HEK293T (cell line): ENCODE measurements around the gene SLC19A3.
"Not testable (repeated sequence)": the region's sequence is repeated elsewhere in the genome, so short reads cannot be mapped to it uniquely, and the experiment has no call there.

Source experiments
- CTCF ChIA-PET: fragments of 350-600 bp; formaldehyde crosslinking; extraction: SDS; loops from one replicate; lab custom pipeline; 2021; ENCODE audit warnings: antibody characterized with exemption, inconsistent platforms; lab: Yijun Ruan, JAX
- POLR2A ChIA-PET: fragments of 350-600 bp; formaldehyde crosslinking; extraction: SDS; loops from one replicate; lab custom pipeline; 2020; ENCODE audit warnings: antibody characterized with exemption, inconsistent platforms; lab: Yijun Ruan, JAX
- DNase-seq: peaks from one replicate; pipeline ENCODE4 v3.0.0; 2012; ENCODE audit warnings: mixed read lengths; ENCODE audit errors: extremely low spot score
- ARNT ChIP-seq: fragments of 450-650 bp; IDR thresholded peaks from 2 replicates; pipeline ENCODE4 v1.6.1; 2017; ENCODE audit warnings: mild to moderate bottlenecking
- BHLHE40 ChIP-seq: fragments of 450-650 bp; IDR thresholded peaks from 2 replicates; pipeline ENCODE4 v1.6.1; 2016; ENCODE audit warnings: mild to moderate bottlenecking, moderate library complexity, borderline replicate concordance
- CTBP1 ChIP-seq: fragments of 450-650 bp; IDR thresholded peaks from 2 replicates; pipeline ENCODE4 v1.6.1; 2016; ENCODE audit warnings: borderline replicate concordance
- ELF4 ChIP-seq: fragments of 450-650 bp; IDR thresholded peaks from 2 replicates; pipeline ENCODE4 v1.6.1; 2017; ENCODE audit warnings: antibody characterized with exemption
- FOXA1 ChIP-seq: fragments of 450-650 bp; IDR thresholded peaks from 2 replicates; pipeline ENCODE4 v1.6.1; 2016; ENCODE audit warnings: mild to moderate bottlenecking
- FOXK2 ChIP-seq: fragments of 450-650 bp; IDR thresholded peaks from 2 replicates; pipeline ENCODE4 v1.6.1; 2016; ENCODE audit warnings: mild to moderate bottlenecking
- FOXM1 ChIP-seq: fragments of 450-650 bp; IDR thresholded peaks from 2 replicates; pipeline ENCODE4 v1.6.1; 2017; ENCODE audit warnings: mild to moderate bottlenecking, borderline replicate concordance
- HDGF ChIP-seq: fragments of 450-650 bp; IDR thresholded peaks from 2 replicates; pipeline ENCODE4 v1.6.1; 2017; ENCODE audit warnings: antibody characterized with exemption, borderline replicate concordance
- L3MBTL2 ChIP-seq: fragments of 450-650 bp; conservative IDR thresholded peaks from 2 replicates; pipeline ENCODE4 v1.6.1; 2016; ENCODE audit warnings: mild to moderate bottlenecking
- LEF1 ChIP-seq: fragments of 450-650 bp; IDR thresholded peaks from 2 replicates; pipeline ENCODE4 v1.6.1; 2017; ENCODE audit warnings: mild to moderate bottlenecking, borderline replicate concordance
- NFRKB ChIP-seq: fragments of 450-650 bp; IDR thresholded peaks from 2 replicates; pipeline ENCODE4 v1.6.1; 2016; ENCODE audit warnings: mild to moderate bottlenecking, moderate library complexity
- SP1 ChIP-seq: fragments of 450-650 bp; IDR thresholded peaks from 2 replicates; pipeline ENCODE4 v1.6.1; 2017
- SUZ12 ChIP-seq: fragments of 450-650 bp; IDR thresholded peaks from 2 replicates; pipeline ENCODE4 v1.6.1; 2016; ENCODE audit warnings: mild to moderate bottlenecking
- TARDBP ChIP-seq: fragments of 450-650 bp; IDR thresholded peaks from 2 replicates; pipeline ENCODE4 v1.6.1; 2016
- ZNF384 ChIP-seq: fragments of 450-650 bp; IDR thresholded peaks from 2 replicates; pipeline ENCODE4 v1.6.1; 2016
- TF ChIP-seq, protein P1 (sequence below): fragments of 450-650 bp; IDR thresholded peaks from 2 replicates; pipeline ENCODE4 v1.6.1; 2016

SLC19A3 gene

DNA sequence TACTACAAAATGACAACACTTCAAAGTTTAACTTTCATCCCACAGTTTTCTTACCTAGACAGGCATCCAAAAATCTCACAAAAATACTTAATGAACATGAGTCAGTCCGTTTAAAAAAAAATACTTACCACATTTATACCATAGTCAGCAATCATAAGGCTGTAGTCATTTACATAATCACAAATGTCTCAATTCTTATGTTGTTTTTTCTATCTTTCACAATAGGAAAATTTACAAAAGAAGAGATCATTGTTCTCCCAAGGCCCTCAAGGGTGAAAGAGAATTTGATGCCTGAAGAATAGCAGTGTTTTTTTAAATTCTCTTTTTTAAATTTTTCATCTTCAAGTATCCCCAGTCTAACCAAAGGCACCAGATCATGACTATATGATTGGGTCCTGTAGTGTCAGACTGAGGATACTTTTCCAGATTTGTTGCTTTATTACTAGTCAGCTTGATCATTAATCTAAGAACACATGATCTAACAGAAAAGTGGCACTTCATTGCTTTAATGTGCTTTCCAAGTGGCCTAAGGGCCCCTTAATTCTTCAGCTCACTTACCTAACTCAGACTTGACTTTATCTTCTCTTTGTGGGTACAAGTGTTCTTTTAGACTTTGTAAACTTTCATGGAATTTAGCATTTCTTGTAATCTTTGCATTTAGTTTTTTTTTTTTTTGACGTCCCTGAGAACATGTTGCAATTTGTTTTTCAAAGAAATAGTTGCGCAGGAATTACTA is 46.5 kb downstream of the SLC19A3 start:
- TF ChIP-seq, protein P1, sequence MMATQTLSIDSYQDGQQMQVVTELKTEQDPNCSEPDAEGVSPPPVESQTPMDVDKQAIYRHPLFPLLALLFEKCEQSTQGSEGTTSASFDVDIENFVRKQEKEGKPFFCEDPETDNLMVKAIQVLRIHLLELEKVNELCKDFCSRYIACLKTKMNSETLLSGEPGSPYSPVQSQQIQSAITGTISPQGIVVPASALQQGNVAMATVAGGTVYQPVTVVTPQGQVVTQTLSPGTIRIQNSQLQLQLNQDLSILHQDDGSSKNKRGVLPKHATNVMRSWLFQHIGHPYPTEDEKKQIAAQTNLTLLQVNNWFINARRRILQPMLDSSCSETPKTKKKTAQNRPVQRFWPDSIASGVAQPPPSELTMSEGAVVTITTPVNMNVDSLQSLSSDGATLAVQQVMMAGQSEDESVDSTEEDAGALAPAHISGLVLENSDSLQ, result no peak
- TF ChIP-seq ZNF384 (no peak), ELF4 (no peak), TARDBP (no peak), SP1 (no peak), HDGF (no peak), L3MBTL2 (no peak), BHLHE40 (no peak), FOXA1 (no peak), CTBP1 (no peak), NFRKB (no peak), FOXK2 (no peak), LEF1 (no peak), ARNT (no peak), FOXM1 (no peak), SUZ12 (no peak)
- CTCF ChIA-PET, result interaction anchor here (1.4 kb wide), 1 partner anchor 13 kb away, joined by 6 read pairs; no protein-coding TSS in a partner anchor
- DNase-seq, result no peak
- POLR2A ChIA-PET, result no interaction called here

DNA sequence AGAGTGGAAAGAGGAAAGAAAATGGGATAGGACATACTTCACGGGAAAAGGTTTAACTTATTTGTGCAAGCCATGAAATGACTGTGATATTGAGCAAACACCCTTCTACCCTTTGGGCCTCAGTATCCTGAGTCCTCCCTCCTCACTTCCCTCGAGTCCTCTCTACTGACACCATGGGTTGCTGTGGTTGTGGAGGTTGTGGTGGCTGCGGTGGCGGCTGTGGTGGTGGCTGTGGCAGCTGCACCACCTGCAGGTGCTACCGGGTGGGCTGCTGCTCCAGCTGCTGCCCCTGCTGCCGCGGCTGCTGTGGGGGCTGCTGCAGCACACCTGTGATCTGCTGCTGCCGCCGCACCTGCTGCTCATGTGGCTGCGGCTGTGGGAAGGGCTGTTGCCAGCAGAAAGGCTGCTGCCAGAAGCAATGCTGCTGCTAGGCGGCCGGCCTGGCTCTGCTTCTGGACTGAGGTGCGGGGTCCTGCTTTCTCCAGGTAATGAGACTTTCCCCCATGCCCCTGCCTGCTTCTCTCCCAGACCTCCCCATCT is 51.1 kb downstream of the SLC19A3 start, which contains the start of gene SCYGR5:
Gene SCYGR5, plus strand, starts transcription at position 174 of the 540 bp plus-strand sequence. Its CDS starts 0 bp downstream, at position 174.
- POLR2A ChIA-PET, DNase-seq: not testable (repeated sequence)
- CTCF ChIA-PET, result interaction anchor here (1.3 kb wide), 1 partner anchor 8 kb away, joined by 4 read pairs; no protein-coding TSS in a partner anchor

DNA sequence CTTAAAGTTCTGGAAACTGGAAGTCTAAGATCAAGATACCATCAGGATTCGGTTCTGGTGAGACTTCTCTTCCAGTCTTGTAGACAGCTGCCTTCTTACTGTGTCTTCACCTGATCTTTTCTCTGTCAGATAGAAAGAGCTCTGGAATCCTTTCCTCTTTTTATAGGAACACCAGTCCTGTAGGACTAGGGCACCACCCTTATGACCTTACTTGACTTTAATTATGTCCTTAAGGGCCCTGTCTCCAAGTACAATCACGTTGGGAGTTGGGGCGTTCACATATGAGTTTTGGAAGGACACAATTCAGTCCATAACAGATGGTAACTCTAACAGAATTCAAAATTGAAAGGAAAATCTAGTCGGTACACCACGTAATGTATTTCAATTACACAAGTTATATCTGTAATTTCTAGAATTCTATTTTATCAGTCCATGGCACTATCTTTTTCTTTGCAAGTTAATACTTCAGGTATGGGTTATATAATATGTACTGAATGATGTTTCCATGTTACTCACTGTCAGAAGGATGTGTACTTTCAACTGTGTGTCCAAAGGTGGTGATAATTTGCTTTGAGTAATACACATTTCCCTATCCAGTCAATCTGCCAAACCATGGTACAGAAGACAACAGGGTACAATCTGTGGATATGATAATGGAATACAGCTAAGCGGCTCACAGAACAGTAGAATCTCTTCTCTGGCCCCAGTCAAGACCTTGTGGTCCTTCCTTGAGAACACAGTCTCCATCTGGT is 52.5 kb downstream of the SLC19A3 start:
- DNase-seq, result no peak
- CTCF ChIA-PET, result interaction anchor here (0.7 kb wide), 1 partner anchor 260 kb away, joined by 3 read pairs; no protein-coding TSS in a partner anchor
- POLR2A ChIA-PET, result no interaction called here
- TF ChIP-seq FOXK2, result no peak
- no peak for TF ChIP-seq FOXA1
- TF ChIP-seq LEF1, result no peak
- no peak for TF ChIP-seq SP1
- no peak for TF ChIP-seq NFRKB
- TF ChIP-seq, protein P1, result no peak
- TF ChIP-seq BHLHE40, result no peak
- TF ChIP-seq TARDBP, result no peak
- no peak for TF ChIP-seq SUZ12
- TF ChIP-seq L3MBTL2, result no peak
- TF ChIP-seq FOXM1, result no peak
- TF ChIP-seq CTBP1, result no peak
- TF ChIP-seq ELF4, result no peak

DNA sequence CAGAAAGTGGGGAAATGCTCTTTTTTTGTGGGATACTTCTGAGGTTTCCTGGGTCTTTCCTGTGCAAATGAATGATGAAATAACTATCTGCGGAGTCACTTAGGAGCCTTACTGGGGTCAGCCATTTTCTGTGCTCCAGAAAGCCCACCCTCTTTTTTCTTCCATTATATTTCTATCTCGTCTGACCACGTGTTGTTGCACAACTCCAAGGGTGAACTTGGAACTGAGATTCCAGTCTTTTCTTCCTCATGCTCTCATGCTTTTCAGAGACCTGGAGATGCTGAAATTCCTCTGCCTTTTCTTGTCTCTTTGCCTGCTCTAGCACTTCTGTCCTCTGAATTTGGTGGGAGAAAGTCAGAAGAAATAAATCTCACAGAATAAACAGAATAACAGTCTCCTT is 56.0 kb downstream of the SLC19A3 start:
- TF ChIP-seq BHLHE40 (no peak), LEF1 (no peak), FOXM1 (no peak), SUZ12 (no peak), NFRKB (no peak), FOXA1 (no peak), SP1 (no peak), ZNF384 (no peak), CTBP1 (no peak), ELF4 (no peak), TARDBP (no peak), FOXK2 (no peak), L3MBTL2 (no peak), HDGF (no peak), ARNT (no peak)
- TF ChIP-seq, protein P1, result no peak
- no peak for DNase-seq
- POLR2A ChIA-PET, result no interaction called here
- CTCF ChIA-PET, result no interaction called here

DNA sequence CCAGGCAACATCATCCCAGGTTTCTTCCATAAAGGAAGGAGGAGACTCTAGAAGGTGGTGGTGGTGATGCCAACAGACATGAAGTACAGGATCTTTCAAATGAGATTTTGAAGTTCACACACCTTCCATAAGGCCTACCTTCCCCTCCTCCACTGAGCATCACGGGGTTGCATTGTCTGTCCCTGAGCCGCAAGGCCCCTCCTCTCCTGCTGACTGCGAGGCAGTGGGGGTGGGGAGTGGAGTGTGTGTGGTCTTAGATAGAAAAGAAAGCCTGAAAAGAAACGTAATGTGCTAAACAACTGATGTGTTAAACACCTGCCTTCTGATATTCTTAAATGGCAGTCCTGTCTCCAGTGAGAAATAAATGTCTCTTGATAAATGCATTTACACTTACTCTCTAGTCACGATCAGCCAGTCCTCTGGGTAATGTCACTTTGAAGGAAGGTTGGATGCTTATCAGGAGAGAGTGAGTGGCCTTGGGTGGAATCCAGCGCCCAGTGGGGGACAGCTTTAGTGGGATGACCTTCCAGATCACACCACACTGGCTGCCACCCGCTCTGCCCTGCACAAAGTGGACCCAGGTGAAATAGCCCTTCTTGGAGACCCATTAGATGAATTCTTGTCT is 56.7 kb downstream of the SLC19A3 start:
- POLR2A ChIA-PET, result no interaction called here
- CTCF ChIA-PET, result no interaction called here
- TF ChIP-seq TARDBP (no peak), NFRKB (no peak), HDGF (no peak), FOXK2 (no peak), SUZ12 (no peak), LEF1 (no peak), BHLHE40 (no peak), ZNF384 (no peak), L3MBTL2 (no peak), ARNT (no peak), SP1 (no peak)
- TF ChIP-seq, protein P1, result no peak
- DNase-seq, result no peak
